Activated CD4-positive, alpha-beta T cell treated with anti-CD3 and anti-CD28 coated beads for 36 hours (primary cell): Measurements from ENCODE around the gene PICALM. TPM values are rescaled to one million over a fixed set of nuclear protein-coding genes. Genes with fewer than 3 reads are reported as not detected.
A peak's percentile ranks its signal among the peaks of the same experiment; 100 is the strongest.

ENCODE experiments used
- ATAC-seq: fragments of 200-7000 bp; cut with Tn5 transposase; one replicate; pipeline ENCODE4 v1.10.0; 2021; ENCODE audit warnings: mild to moderate bottlenecking, moderate library complexity
- CTCF ChIA-PET: fragments of 350-600 bp; sonication (Branson Sonifier 250); formaldehyde crosslinking; loops from one replicate; lab custom pipeline; 2021; ENCODE audit warnings: antibody characterized with exemption; lab: Charles Lee
- POLR2A ChIA-PET: fragments of 350-600 bp; sonication (Branson Sonifier 250); formaldehyde crosslinking; loops from one replicate; lab custom pipeline; 2021; ENCODE audit warnings: antibody characterized with exemption, inconsistent platforms; lab: Charles Lee
- DNase-seq: peaks from one replicate; pipeline ENCODE4 v3.0.0-alpha.2; 2020
- H3K27ac Mint-ChIP-seq: one replicate; pipeline ENCODE4 v1.8.0; 2021; ENCODE audit warnings: mixed read lengths
- H3K27me3 Mint-ChIP-seq: one replicate; pipeline ENCODE4 v1.8.0; 2021; ENCODE audit warnings: mixed read lengths
- H3K36me3 Mint-ChIP-seq: one replicate; pipeline ENCODE4 v1.8.0; 2021; ENCODE audit warnings: low read depth, mixed read lengths
- H3K4me1 Mint-ChIP-seq: one replicate; pipeline ENCODE4 v1.8.0; 2021; ENCODE audit warnings: mixed read lengths
- H3K4me3 Mint-ChIP-seq: one replicate; pipeline ENCODE4 v1.8.0; 2021; ENCODE audit warnings: mild to moderate bottlenecking, moderate library complexity, mixed read lengths
- H3K9me3 Mint-ChIP-seq: one replicate; pipeline ENCODE4 v1.8.0; 2021; ENCODE audit warnings: low read depth, mixed read lengths
- intact Hi-C, 2 experiments: fragments of 100-400 bp; cut with DNase I in 1 of 2; cut with micrococcal nuclease in 1 of 2; formaldehyde crosslinking; loops; one replicate each; pipeline versions ENCODE4 v1.14.2 to v1.15.1; 2022 to 2024; cut with DNase I, micrococcal nuclease
- total RNA-seq, 2 experiments: library from RNA; stranded (reverse); gene quantifications; one replicate each; pipeline ENCODE4 v1.2.3, GENCODE V29; 2021

PICALM gene
- total RNA-seq, 2 experiments from 2014 or later: 63.8 to 88.3 TPM

DNA sequence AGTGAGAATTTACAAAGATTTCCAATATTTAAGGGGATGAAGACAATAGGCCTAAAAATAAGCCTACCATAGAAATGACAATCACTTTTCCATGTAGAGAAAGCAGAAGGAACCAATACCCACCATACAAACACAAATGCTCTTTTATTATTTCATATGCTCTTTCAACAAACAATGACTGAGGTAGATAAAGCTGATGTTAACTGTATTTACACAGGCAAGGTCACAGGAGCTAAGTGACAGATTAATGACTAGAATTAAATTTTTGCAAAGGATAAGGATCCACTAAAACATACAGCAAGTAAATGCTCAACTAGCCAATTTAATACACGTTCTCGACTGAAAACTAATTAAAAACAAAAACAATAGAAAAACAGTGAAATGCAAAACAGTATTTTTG lies 34.2 kb downstream of the PICALM start:
- Mint-ChIP-seq H3K36me3 (peaks cover 28% of the 10 kb centered on the region), H3K9me3 (no peaks in the 10 kb centered on the region), H3K4me3 (no peak overlapping the region), H3K27ac (no peak overlapping the region), H3K4me1 (peaks cover 55% of the 10 kb centered on the region), H3K27me3 (no peaks in the 10 kb centered on the region)
- ChIA-PET POLR2A (no interaction called here), CTCF (interaction anchor here (1.0 kb wide), 1 partner anchor 19 kb away, joined by 3 read pairs; no protein-coding TSS in a partner anchor)
- DNase-seq (no peak), ATAC-seq (no peak)
- intact Hi-C loops: no loop called here

- Mint-ChIP-seq H3K27me3 (no peaks in the 10 kb centered on the region), H3K4me1 (peaks cover 44% of the 10 kb centered on the region), H3K27ac (peak overlapping the region; percentile 42), H3K9me3 (no peaks in the 10 kb centered on the region), H3K4me3 (no peak overlapping the region), H3K36me3 (peaks cover 57% of the 10 kb centered on the region)
- CTCF ChIA-PET: interaction anchor here (0.7 kb wide), 1 partner anchor 42 kb away, joined by 3 read pairs; no protein-coding TSS in a partner anchor
- POLR2A ChIA-PET: no interaction called here
- ATAC-seq: peak; percentile 82
- DNase-seq: no peak
- intact Hi-C loops: loop anchor here in 1 of 2 experiments (5.0 kb wide), 1 partner anchor 39 kb away; no protein-coding TSS in a partner anchor
Observed at GRCh38 chr11:86021377-86021776, 47.5 kb downstream of the PICALM start.

- no peaks in the 10 kb centered on the region for H3K27me3 Mint-ChIP-seq
- intact Hi-C loops: no loop called here
- H3K4me3 Mint-ChIP-seq: no peak overlapping the region
- CTCF ChIA-PET: interaction anchor here (0.8 to 1.2 kb wide), 3 partner anchors 23 to 155 kb away, joined by 3 to 4 read pairs (median 3); no protein-coding TSS in a partner anchor
- no peak overlapping the region for H3K27ac Mint-ChIP-seq
- no peaks in the 10 kb centered on the region for H3K9me3 Mint-ChIP-seq
- H3K36me3 Mint-ChIP-seq: peaks cover 55% of the 10 kb centered on the region
- DNase-seq: no peak
- peaks cover 42% of the 10 kb centered on the region for H3K4me1 Mint-ChIP-seq
- POLR2A ChIA-PET: no interaction called here
- ATAC-seq: no peak
Observed at GRCh38 chr11:86018249-86018648, 50.6 kb downstream of the PICALM start.

DNA sequence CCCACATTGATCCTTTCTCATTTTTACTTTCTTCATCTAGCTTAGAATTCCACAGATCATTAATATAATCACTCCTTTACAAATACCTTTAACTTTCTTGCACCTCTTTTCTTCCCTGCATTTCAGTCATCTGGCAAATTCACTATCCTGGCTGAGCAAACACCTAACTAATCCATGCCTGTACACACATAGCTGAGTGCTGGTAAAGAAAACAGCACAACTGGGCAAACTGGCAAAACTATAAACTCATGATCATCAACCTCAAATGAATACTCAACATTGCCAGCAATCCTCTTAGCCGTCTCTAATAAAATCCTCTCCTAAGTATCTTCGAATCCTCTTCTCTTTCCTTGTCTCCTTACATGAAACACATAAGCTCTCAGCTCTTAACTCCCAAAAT lies 52.4 kb downstream of the PICALM start:
- Mint-ChIP-seq H3K4me1 (peaks cover 27% of the 10 kb centered on the region), H3K4me3 (no peak overlapping the region), H3K9me3 (no peaks in the 10 kb centered on the region), H3K36me3 (peaks cover 53% of the 10 kb centered on the region), H3K27me3 (no peaks in the 10 kb centered on the region), H3K27ac (peak overlapping the region; percentile 3)
- DNase-seq (no peak), ATAC-seq (no peak)
- POLR2A ChIA-PET: no interaction called here
- intact Hi-C loops: no loop called here
- CTCF ChIA-PET: interaction anchor here (1.0 to 1.6 kb wide), 4 partner anchors 14 to 592 kb away, joined by 3 to 5 read pairs (median 3); no protein-coding TSS in a partner anchor

DNA sequence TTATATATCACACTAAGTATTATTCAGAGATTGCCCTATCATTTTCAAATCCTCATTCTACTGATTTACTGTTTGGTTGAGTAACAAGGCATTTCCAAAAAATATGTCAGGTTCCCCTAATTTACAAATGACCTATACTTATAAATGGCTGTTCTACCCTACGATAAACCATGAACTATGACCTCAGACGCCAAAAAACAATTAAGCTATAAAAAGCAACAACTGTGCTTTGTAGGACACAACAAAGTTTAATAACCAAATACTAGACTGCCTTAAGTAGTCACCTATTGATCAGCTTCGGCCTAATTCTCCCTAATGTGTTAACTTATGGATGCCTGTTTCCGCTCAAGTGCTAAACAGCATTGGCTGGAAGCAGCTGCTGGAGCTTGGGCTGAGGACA lies 53.2 kb downstream of the PICALM start:
- no peaks in the 10 kb centered on the region for H3K27me3 Mint-ChIP-seq
- DNase-seq (no peak), ATAC-seq (no peak)
- H3K27ac Mint-ChIP-seq: no peak overlapping the region
- ChIA-PET POLR2A (no interaction called here), CTCF (interaction anchor here (0.6 to 1.6 kb wide), 6 partner anchors 11 to 592 kb away, joined by 3 to 5 read pairs (median 3); no protein-coding TSS in a partner anchor)
- no peaks in the 10 kb centered on the region for H3K9me3 Mint-ChIP-seq
- intact Hi-C loops: no loop called here
- peaks cover 47% of the 10 kb centered on the region for H3K36me3 Mint-ChIP-seq
- H3K4me3 Mint-ChIP-seq: no peak overlapping the region
- H3K4me1 Mint-ChIP-seq: peaks cover 20% of the 10 kb centered on the region

DNA sequence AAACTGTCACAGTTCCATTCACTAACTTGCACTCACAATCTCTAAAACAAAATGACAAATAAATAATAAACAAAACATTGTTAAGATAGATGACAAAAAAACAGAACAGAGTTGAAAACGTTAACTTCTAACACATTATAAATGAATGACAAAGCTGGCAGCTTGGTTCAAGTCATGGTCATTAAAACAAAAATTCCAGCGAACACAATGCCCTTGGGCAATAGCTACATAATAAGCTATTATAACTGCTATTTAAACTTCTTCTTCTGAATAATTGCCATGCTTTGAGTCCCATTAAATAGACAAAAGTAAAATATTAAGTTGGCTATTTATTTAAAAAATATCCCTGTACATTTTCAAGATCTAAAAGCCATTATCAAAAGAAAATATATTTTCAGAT lies 54.7 kb downstream of the PICALM start:
- intact Hi-C loops: no loop called here
- no peak for ATAC-seq
- Mint-ChIP-seq H3K27me3 (no peaks in the 10 kb centered on the region), H3K27ac (no peak overlapping the region), H3K36me3 (peaks cover 49% of the 10 kb centered on the region), H3K4me3 (no peak overlapping the region), H3K4me1 (peaks cover 16% of the 10 kb centered on the region), H3K9me3 (no peaks in the 10 kb centered on the region)
- CTCF ChIA-PET: interaction anchor here (0.8 to 1.5 kb wide), 3 partner anchors 18 to 238 kb away, joined by 3 to 7 read pairs (median 3); no protein-coding TSS in a partner anchor
- POLR2A ChIA-PET: interaction anchor here (0.9 kb wide), 1 partner anchor 16 kb away, joined by 3 read pairs; no protein-coding TSS in a partner anchor
- no peak for DNase-seq

DNA sequence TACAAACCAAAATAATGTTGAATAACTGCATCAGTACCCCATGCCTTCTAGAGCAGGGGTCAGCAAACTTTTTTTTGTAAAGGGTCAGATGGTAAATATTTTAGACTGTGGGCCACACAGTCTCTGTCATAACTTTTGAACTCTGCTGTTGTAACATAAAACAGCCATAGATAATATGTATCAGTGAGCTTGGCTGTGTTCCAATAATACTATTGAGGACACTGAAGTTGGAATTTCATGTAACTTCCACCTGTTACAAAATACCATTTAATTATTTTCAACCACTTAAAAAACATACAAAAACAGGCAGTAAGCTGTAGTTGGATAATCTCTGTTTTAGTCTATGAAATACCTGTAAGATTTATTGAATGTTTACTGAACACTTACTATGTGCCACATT lies 55.2 kb downstream of the PICALM start:
- intact Hi-C loops: no loop called here
- H3K4me3 Mint-ChIP-seq: no peak overlapping the region
- no peaks in the 10 kb centered on the region for H3K27me3 Mint-ChIP-seq
- no peak overlapping the region for H3K27ac Mint-ChIP-seq
- H3K36me3 Mint-ChIP-seq: peaks cover 48% of the 10 kb centered on the region
- peaks cover 16% of the 10 kb centered on the region for H3K4me1 Mint-ChIP-seq
- ATAC-seq (no peak), DNase-seq (no peak)
- no peaks in the 10 kb centered on the region for H3K9me3 Mint-ChIP-seq
- ChIA-PET POLR2A (interaction anchor here (0.9 kb wide), 1 partner anchor 17 kb away, joined by 3 read pairs; no protein-coding TSS in a partner anchor), CTCF (interaction anchor here (0.8 to 1.5 kb wide), 3 partner anchors 18 to 239 kb away, joined by 3 to 7 read pairs (median 3); no protein-coding TSS in a partner anchor)

GRCh38 chr11:86011175-86011574 lies 57.7 kb downstream of the PICALM start:
- CTCF ChIA-PET: interaction anchor here (0.6 to 2.0 kb wide), 4 partner anchors 16 to 249 kb away, joined by 3 to 6 read pairs (median 4); no protein-coding TSS in a partner anchor

GRCh38 chr11:86003654-86004053 lies 65.2 kb downstream of the PICALM start:
- ChIA-PET POLR2A (no interaction called here), CTCF (interaction anchor here (1.1 kb wide), 1 partner anchor 37 kb away, joined by 3 read pairs; no protein-coding TSS in a partner anchor)
- intact Hi-C loops: no loop called here
- no peak overlapping the region for H3K4me3 Mint-ChIP-seq
- H3K27me3 Mint-ChIP-seq: no peaks in the 10 kb centered on the region
- ATAC-seq: no peak
- no peaks in the 10 kb centered on the region for H3K9me3 Mint-ChIP-seq
- no peak overlapping the region for H3K27ac Mint-ChIP-seq
- peaks cover 60% of the 10 kb centered on the region for H3K36me3 Mint-ChIP-seq
- no peak for DNase-seq
- peaks cover 16% of the 10 kb centered on the region for H3K4me1 Mint-ChIP-seq

More at GRCh38 chr11:86011175-86011574, 57.7 kb downstream of the PICALM start:
- H3K27ac Mint-ChIP-seq: no peak overlapping the region
- intact Hi-C loops: no loop called here
- H3K27me3 Mint-ChIP-seq: no peaks in the 10 kb centered on the region
- peaks cover 58% of the 10 kb centered on the region for H3K36me3 Mint-ChIP-seq
- ATAC-seq: no peak
- no peak for DNase-seq
- no peak overlapping the region for H3K4me3 Mint-ChIP-seq
- POLR2A ChIA-PET: interaction anchor here (0.6 kb wide), 1 partner anchor 60 kb away, joined by 6 read pairs; no protein-coding TSS in a partner anchor
- H3K9me3 Mint-ChIP-seq: no peaks in the 10 kb centered on the region
- peaks cover 16% of the 10 kb centered on the region for H3K4me1 Mint-ChIP-seq

DNA sequence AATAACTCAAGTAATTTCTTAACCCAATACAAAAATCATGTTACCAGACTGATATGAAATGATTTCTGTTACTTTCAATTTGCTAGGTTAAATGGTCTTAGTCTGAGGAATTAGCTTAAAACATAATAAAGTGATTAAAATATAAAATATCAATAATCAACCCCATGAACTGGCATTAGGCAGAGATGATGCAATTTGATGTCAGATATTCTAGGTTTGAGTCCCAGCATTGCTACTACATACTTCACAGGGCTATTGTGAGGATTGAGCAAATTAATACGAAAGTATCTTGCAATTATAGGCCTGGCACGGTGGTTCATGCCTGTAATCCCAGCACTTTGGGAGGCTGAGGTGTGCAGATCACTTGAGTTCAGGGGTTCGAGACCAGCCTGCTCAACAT lies 66.5 kb downstream of the PICALM start:
- H3K27ac Mint-ChIP-seq: no peak overlapping the region
- peaks cover 10% of the 10 kb centered on the region for H3K4me1 Mint-ChIP-seq
- POLR2A ChIA-PET: no interaction called here
- no peaks in the 10 kb centered on the region for H3K27me3 Mint-ChIP-seq
- no peak for DNase-seq
- peaks cover 57% of the 10 kb centered on the region for H3K36me3 Mint-ChIP-seq
- H3K9me3 Mint-ChIP-seq: no peaks in the 10 kb centered on the region
- CTCF ChIA-PET: no interaction called here
- ATAC-seq: no peak
- no peak overlapping the region for H3K4me3 Mint-ChIP-seq
- intact Hi-C loops: no loop called here

- Mint-ChIP-seq H3K36me3 (peaks cover 34% of the 10 kb centered on the region), H3K9me3 (no peaks in the 10 kb centered on the region), H3K4me1 (peaks cover 15% of the 10 kb centered on the region), H3K27me3 (no peaks in the 10 kb centered on the region), H3K4me3 (no peak overlapping the region), H3K27ac (no peak overlapping the region)
- ChIA-PET POLR2A (no interaction called here), CTCF (interaction anchor here (1.0 to 1.2 kb wide), 2 partner anchors 11 to 21 kb away, joined by 3 to 4 read pairs; no protein-coding TSS in a partner anchor)
- ATAC-seq (no peak), DNase-seq (no peak)
- intact Hi-C loops: no loop called here
Observed at GRCh38 chr11:85991508-85991907, 77.4 kb downstream of the PICALM start.

DNA sequence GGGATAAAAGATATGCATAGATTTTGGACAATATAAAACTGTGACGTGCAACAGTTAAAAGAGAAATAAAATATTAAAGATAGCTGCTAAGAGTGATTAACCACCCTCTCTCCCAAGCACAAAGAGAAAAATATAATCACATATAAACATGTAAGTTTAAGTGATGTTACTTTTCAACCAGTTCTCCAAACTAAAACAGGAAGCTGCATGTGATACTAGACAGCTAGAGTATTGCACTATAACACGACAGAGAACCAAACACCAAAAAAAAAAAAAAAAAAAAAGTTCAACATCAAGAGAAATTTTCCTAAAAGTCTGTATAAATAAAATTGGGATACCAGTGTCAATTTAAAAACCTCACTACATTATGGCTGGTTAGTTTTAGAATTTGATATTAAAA lies 79.1 kb downstream of the PICALM start:
- H3K36me3 Mint-ChIP-seq: peaks cover 37% of the 10 kb centered on the region
- peaks cover 15% of the 10 kb centered on the region for H3K4me1 Mint-ChIP-seq
- no peaks in the 10 kb centered on the region for H3K27me3 Mint-ChIP-seq
- intact Hi-C loops: no loop called here
- no peak overlapping the region for H3K27ac Mint-ChIP-seq
- no peak for DNase-seq
- H3K9me3 Mint-ChIP-seq: no peaks in the 10 kb centered on the region
- ChIA-PET POLR2A (no interaction called here), CTCF (interaction anchor here (0.7 to 1.8 kb wide), 8 partner anchors 9 to 388 kb away, joined by 3 to 4 read pairs (median 3); partner anchors contain the start of gene CCDC83)
- ATAC-seq: no peak
- H3K4me3 Mint-ChIP-seq: no peak overlapping the region
